A549 (cell line): ENCODE measurements around the gene GP1BA. TPM values are rescaled to one million over a fixed set of nuclear protein-coding genes. Genes with fewer than 3 reads are reported as not detected.

Source experiments
- ATAC-seq, 2 experiments: fragments of 200-7000 bp in 1 of 2; fragments of >200 bp in 1 of 2; cut with Nextera tagmentation in 1 of 2; cut with Tn5 transposase in 1 of 2; 3 replicates each; pipeline versions ENCODE4 v1.8.0 to v1.9.1; 2018 to 2020; ENCODE audit warnings: mild to moderate bottlenecking in 1 of 2, moderate library complexity in 1 of 2
- CTCF ChIA-PET: fragments of 300-600 bp; sonication (Branson Sonifier 250); formaldehyde crosslinking; extraction: SDS; loops from one replicate; lab custom pipeline; 2021; ENCODE audit warnings: antibody characterized with exemption, inconsistent platforms; lab: Yijun Ruan, JAX
- POLR2A ChIA-PET: fragments of 350-600 bp; formaldehyde crosslinking; extraction: SDS; loops from one replicate; lab custom pipeline; 2021; ENCODE audit warnings: antibody characterized with exemption, inconsistent platforms; lab: Yijun Ruan, JAX
- DNase-seq, 2 experiments: peaks; one replicate each; pipeline versions ENCODE4 v3.0.0 to v3.0.0-alpha.2; 2011 to 2016; ENCODE audit warnings: low read depth in 1 of 2, low spot score in 1 of 2
- FAIRE-seq: peaks from 2 replicates; lab custom pipeline; 2011; peaks lifted over from hg19 to GRCh38; lab: Jason Lieb, UNC
- H3K27ac ChIP-seq, 2 experiments: fragments of >200 bp; sonication (Bioruptor Twin); formaldehyde crosslinking; 3 replicates each; pipeline ENCODE4 v1.5.1; 2016 to 2017
- H3K4me1 ChIP-seq: fragments of >200 bp; sonication (Bioruptor Twin); formaldehyde crosslinking; 3 replicates; pipeline ENCODE4 v1.6.1; 2016
- H3K4me2 ChIP-seq: fragments of >200 bp; sonication (Bioruptor Twin); formaldehyde crosslinking; 3 replicates; pipeline ENCODE4 v1.6.1; 2016
- H3K4me3 ChIP-seq: fragments of >200 bp; sonication (Bioruptor Twin); formaldehyde crosslinking; 3 replicates; pipeline ENCODE4 v1.5.1; 2016
- H3K9me3 ChIP-seq: fragments of >200 bp; sonication (Bioruptor Twin); formaldehyde crosslinking; 3 replicates; pipeline ENCODE4 v1.6.1; 2016
- CBX2 ChIP-seq: fragments of 200-600 bp; sonication (generic); IDR thresholded peaks from 2 replicates; pipeline ENCODE4 v1.6.1; 2016; ENCODE audit warnings: low read depth, mild to moderate bottlenecking, borderline replicate concordance
- CTCF ChIP-seq: fragments of >200 bp; sonication (Bioruptor Twin); formaldehyde crosslinking; IDR thresholded peaks from 3 replicates; pipeline ENCODE4 v1.5.1; 2016
- E2F6 ChIP-seq: IDR thresholded peaks from 2 replicates; pipeline ENCODE4 v1.6.1; 2012; ENCODE audit warnings: low read depth, borderline replicate concordance
- ESRRA ChIP-seq: fragments of 150-350 bp; IDR thresholded peaks from 2 replicates; pipeline ENCODE4 v1.6.1; 2014; ENCODE audit warnings: mild to moderate bottlenecking, low read length, borderline replicate concordance
- FOXS1 ChIP-seq: fragments of 250-450 bp; sonication (Bioruptor Pico); IDR thresholded peaks from 2 replicates; pipeline ENCODE4 v1.5.0; 2020; ENCODE audit warnings: mild to moderate bottlenecking, moderate library complexity
- HOXA7 ChIP-seq: fragments of 250-450 bp; sonication (Bioruptor Pico); IDR thresholded peaks from 2 replicates; pipeline ENCODE4 v1.5.0; 2020; ENCODE audit warnings: mild to moderate bottlenecking, moderate library complexity
- HOXB13 ChIP-seq: fragments of 250-450 bp; sonication (Bioruptor Pico); IDR thresholded peaks from 2 replicates; pipeline ENCODE4 v1.5.0; 2020; ENCODE audit warnings: low read depth, mild to moderate bottlenecking, moderate library complexity
- JUN ChIP-seq, 2 experiments: fragments of >200 bp; sonication (Bioruptor Twin); formaldehyde crosslinking; IDR thresholded peaks; 2 replicates in 1 of 2; 3 replicates in 1 of 2; pipeline ENCODE4 v1.6.1; 2016 to 2017
- KDM1A ChIP-seq: fragments of 200-600 bp; sonication (generic); IDR thresholded peaks from 2 replicates; pipeline ENCODE4 v1.6.1; 2016; ENCODE audit warnings: low read depth, mild to moderate bottlenecking
- MAX ChIP-seq: IDR thresholded peaks from 2 replicates; pipeline ENCODE4 v1.6.1; 2012
- MYC ChIP-seq: IDR thresholded peaks from 2 replicates; pipeline ENCODE4 v1.6.1; 2012; ENCODE audit warnings: mild to moderate bottlenecking, inconsistent platforms, low read length, improper control_type of control experiment, borderline replicate concordance
- POLR2A ChIP-seq: IDR thresholded peaks from 2 replicates; pipeline ENCODE4 v1.6.1; 2012; ENCODE audit warnings: mild to moderate bottlenecking, low read length
- POLR2AphosphoS2 ChIP-seq: conservative IDR thresholded peaks from 2 replicates; pipeline ENCODE4 v1.6.1; 2012; ENCODE audit warnings: low read length, improper control_type of control experiment, inconsistent platforms
- SMC3 ChIP-seq: fragments of >200 bp; sonication (Bioruptor Twin); formaldehyde crosslinking; IDR thresholded peaks from 3 replicates; pipeline ENCODE4 v1.6.1; 2018; ENCODE audit warnings: inconsistent platforms
- ZSCAN20 ChIP-seq: fragments of 250-450 bp; sonication (Bioruptor Pico); IDR thresholded peaks from 2 replicates; pipeline ENCODE4 v1.8.0; 2022; ENCODE audit warnings: mild to moderate bottlenecking, moderate library complexity
- WGBS: methylation state at CpG from one replicate; pipeline ENCODE4 v1.1.6; 2017; ENCODE audit errors: missing lambda C conversion rate; 5-methylcytosine and 5-hydroxymethylcytosine counted together
- polyA plus RNA-seq, 4 experiments: library from polyadenylated mRNA; depleted of rRNA in 3 of 4; stranded (reverse); fragments of >200 nt; fragmentation: RNase III in 1 of 4; extraction: RNeasy Plus Mini Kit Qiagen cat#74134 plus additional on column Dnase treatment in 1 of 4; gene quantifications; 2 replicates in 3 of 4; 3 replicates in 1 of 4; pipeline ENCODE4 v1.2.3, GENCODE V29; 2011 to 2017

Gene GP1BA
- polyA plus RNA-seq, 2 of the 4 experiments (the other 2 are of a cell fraction), result not detected

- CTCF ChIA-PET, result interaction anchor here (0.7 to 7.1 kb wide), 9 partner anchors 10 to 223 kb away, joined by 3 to 63 read pairs (median 4); partner anchors contain the start of genes CAMTA2, CHRNE, RNF167 and SLC25A11
- DNase-seq (no peak), FAIRE-seq (no peak), ATAC-seq (no peak)
- Histone ChIP-seq H3K4me2 (no peak overlapping the region), H3K9me3 (no peaks in the 10 kb centered on the region), H3K4me3 (no peak overlapping the region), H3K4me1 (peaks cover 27% of the 10 kb centered on the region), H3K27ac (no peak overlapping the region)
- WGBS, result 96% methylated on average over 8 of the region's 8 CpGs
- POLR2A ChIA-PET, result interaction anchor here (0.6 kb wide), 2 partner anchors 251 to 437 kb away, joined by 3 read pairs; partner anchors contain the start of gene PELP1
- TF ChIP-seq HOXB13 (CRISPR knock-in tag), result no peak
- TF ChIP-seq ESRRA, result no peak
- TF ChIP-seq POLR2A, result peak; percentile 18; the same call in 1 of the 2 replicates
- no peak for TF ChIP-seq FOXS1 (CRISPR knock-in tag)
- no peak for TF ChIP-seq ZSCAN20 (CRISPR knock-in tag)
- no peak for TF ChIP-seq SMC3
These were observed 23.0 kb downstream of the GP1BA start for GRCh38 chr17:4955091-4955490.

- WGBS, result 91% methylated on average over 10 of the region's 10 CpGs
- H3K4me1 ChIP-seq, result peaks cover 17% of the 10 kb centered on the region
- peak; percentile 24; the same call in 2 of the 3 replicates for TF ChIP-seq CTCF
- TF ChIP-seq ZSCAN20 (CRISPR knock-in tag), result no peak
- peak; percentile 28; the same call in 1 of the 2 replicates for TF ChIP-seq POLR2AphosphoS2
- peak in 1 of 2 experiments; percentile 25; a peak in 1 of 5 replicates for TF ChIP-seq JUN (IDR thresholded peaks at IDR 0.05)
- FAIRE-seq (no peak), DNase-seq (no peak), ATAC-seq (no peak)
- CTCF ChIA-PET, result interaction anchor here (0.6 to 7.1 kb wide), 8 partner anchors 8 to 74 kb away, joined by 3 to 63 read pairs (median 5); partner anchors contain the start of genes CAMTA2 and SPAG7
- H3K9me3 ChIP-seq, result no peaks in the 10 kb centered on the region
- no peak overlapping the region for H3K4me2 ChIP-seq
- H3K4me3 ChIP-seq, result no peak overlapping the region
- H3K27ac ChIP-seq, result no peak overlapping the region
- POLR2A ChIA-PET, result interaction anchor here (2.0 kb wide), 1 partner anchor 11 kb away, joined by 14 read pairs; the partner anchor contains the start of gene SPAG7
These were observed 24.5 kb downstream of the GP1BA start for GRCh38 chr17:4956493-4957061.

GRCh38 chr17:4958102-4958501, 26.0 kb downstream of the GP1BA start:
- Histone ChIP-seq H3K27ac (no peak overlapping the region), H3K4me2 (no peak overlapping the region), H3K9me3 (no peaks in the 10 kb centered on the region), H3K4me1 (peaks cover 6% of the 10 kb centered on the region; the same call in 1 of the 3 replicates), H3K4me3 (no peak overlapping the region)
- TF ChIP-seq MYC, result no peak
- TF ChIP-seq POLR2A, result no peak
- TF ChIP-seq CBX2, result no peak
- no peak for TF ChIP-seq E2F6
- no peak for TF ChIP-seq HOXA7 (CRISPR knock-in tag)
- TF ChIP-seq SMC3, result no peak
- TF ChIP-seq ZSCAN20 (CRISPR knock-in tag), result no peak
- TF ChIP-seq MAX, result no peak
- TF ChIP-seq JUN (IDR thresholded peaks at IDR 0.05), result no peak
- TF ChIP-seq KDM1A, result no peak
- ChIA-PET POLR2A (interaction anchor here (0.6 to 2.0 kb wide), 3 partner anchors 9 to 61 kb away, joined by 3 to 14 read pairs (median 6); partner anchors contain the start of genes RNF167, SLC25A11 and SPAG7), CTCF (interaction anchor here (2.0 to 4.7 kb wide), 3 partner anchors 23 to 49 kb away, joined by 7 to 28 read pairs (median 14); partner anchors contain the start of gene CAMTA2)
- no peak for ATAC-seq
- WGBS, result 69% methylated on average over 3 of the region's 3 CpGs
- no peak for FAIRE-seq
- DNase-seq, result no peak
